SU-DHL-6 (cell line): Measurements from ENCODE around the gene ZFAND6.

Experiments used
- CTCF ChIP-seq: fragments of 200-600 bp; sonication (generic); IDR thresholded peaks from one replicate; pipeline ENCODE4 v1.5.1; 2017; ENCODE audit warnings: antibody characterized with exemption, mild to moderate bottlenecking, low read length, moderate library complexity; ENCODE audit not compliant: insufficient read depth, poor library complexity, severe bottlenecking
- EZH2phosphoT487 ChIP-seq: fragments of 200-600 bp; sonication (generic), shearing (Covaris generic); conservative IDR thresholded peaks from 2 replicates; pipeline ENCODE4 v1.6.1; 2018; ENCODE audit warnings: mild to moderate bottlenecking, antibody characterized with exemption, low read length, moderate library complexity, mixed read lengths

GRCh38 chr15:80099241-80099640 is 39.8 kb downstream of the ZFAND6 start:
- TF ChIP-seq CTCF (no peak), EZH2phosphoT487 (no peak)
